ENCODE measurements around the gene LCLAT1.

Gene LCLAT1

GRCh38 chr2:30645745-30646119 lies 198.7 kb downstream of the LCLAT1 start:
- no peak for ATAC-seq (ENCODE audit: insufficient read depth, low read depth)
- H3K9me3 ChIP-seq (ENCODE audit: insufficient read depth, low read length, severe bottlenecking) = no peaks in the 10 kb centered on the region
- TF ChIP-seq EZH2 (IDR thresholded peaks at IDR 0.05; ENCODE audit: borderline replicate concordance, low read depth, low read length, severe bottlenecking) (no peak), CTCF (IDR thresholded peaks at IDR 0.05; ENCODE audit: borderline replicate concordance, extremely low read depth, low read length, poor library complexity, severe bottlenecking) (no peak)

GRCh38 chr2:30647752-30648457 lies 200.9 kb downstream of the LCLAT1 start:
- H3K4me1 ChIP-seq (ENCODE audit: insufficient read depth, low read length) = no peaks in the 10 kb centered on the region
- no peak overlapping the region for H3K27ac ChIP-seq (ENCODE audit: low read length)
- no peak for TF ChIP-seq EZH2 (IDR thresholded peaks at IDR 0.05; ENCODE audit: borderline replicate concordance, low read depth, low read length, severe bottlenecking)
- TF ChIP-seq CTCF (IDR thresholded peaks at IDR 0.05; ENCODE audit: borderline replicate concordance, extremely low read depth, low read length, poor library complexity, severe bottlenecking) = no peak
- no peaks in the 10 kb centered on the region for H3K27me3 ChIP-seq (ENCODE audit: insufficient read depth, low read length, poor library complexity)
- DNase-seq = no peak
- no peaks in the 10 kb centered on the region for H3K79me2 ChIP-seq (ENCODE audit: insufficient read depth, low read length)
- no peak for ATAC-seq (ENCODE audit: insufficient read depth, low read depth)
- H3K36me3 ChIP-seq (ENCODE audit: insufficient read depth, low read length) = no peaks in the 10 kb centered on the region
- H4K20me1 ChIP-seq (ENCODE audit: insufficient read depth, low read length) = no peaks in the 10 kb centered on the region
- no peaks in the 10 kb centered on the region for H3K9me3 ChIP-seq (ENCODE audit: insufficient read depth, low read length, severe bottlenecking)
- no peak overlapping the region for H2AFZ ChIP-seq (ENCODE audit: low read depth, low read length)
- H3K4me2 ChIP-seq (ENCODE audit: insufficient read depth, low read length) = no peak overlapping the region
- H3K4me3 ChIP-seq (ENCODE audit: low read depth in 1 of 2, low read length in 2 of 2) = no peak overlapping the region
- H3K9ac ChIP-seq (ENCODE audit: low read depth, low read length) = no peak overlapping the region

More at GRCh38 chr2:30645745-30646119, 198.7 kb downstream of the LCLAT1 start:
- H4K20me1 ChIP-seq (ENCODE audit: insufficient read depth, low read length) = no peaks in the 10 kb centered on the region
- no peak overlapping the region for H3K27ac ChIP-seq (ENCODE audit: low read length)
- no peaks in the 10 kb centered on the region for H3K4me1 ChIP-seq (ENCODE audit: insufficient read depth, low read length)
- H3K79me2 ChIP-seq (ENCODE audit: insufficient read depth, low read length) = no peaks in the 10 kb centered on the region
- H3K9ac ChIP-seq (ENCODE audit: low read depth, low read length) = no peak overlapping the region
- H3K4me3 ChIP-seq (ENCODE audit: low read depth in 1 of 2, low read length in 2 of 2) = no peak overlapping the region
- no peak overlapping the region for H2AFZ ChIP-seq (ENCODE audit: low read depth, low read length)
- H3K27me3 ChIP-seq (ENCODE audit: insufficient read depth, low read length, poor library complexity) = no peaks in the 10 kb centered on the region
- peaks cover 6% of the 10 kb centered on the region; the same call in 1 of the 2 replicates for H3K36me3 ChIP-seq (ENCODE audit: insufficient read depth, low read length)
- no peak for DNase-seq
- H3K4me2 ChIP-seq (ENCODE audit: insufficient read depth, low read length) = no peak overlapping the region

GRCh38 chr2:30649278-30649677 lies 202.2 kb downstream of the LCLAT1 start:
- Histone ChIP-seq H3K9ac (ENCODE audit: low read depth, low read length) (no peak overlapping the region), H4K20me1 (ENCODE audit: insufficient read depth, low read length) (no peaks in the 10 kb centered on the region), H2AFZ (ENCODE audit: low read depth, low read length) (no peak overlapping the region), H3K9me3 (ENCODE audit: insufficient read depth, low read length, severe bottlenecking) (no peaks in the 10 kb centered on the region), H3K36me3 (ENCODE audit: insufficient read depth, low read length) (no peaks in the 10 kb centered on the region), H3K4me2 (ENCODE audit: insufficient read depth, low read length) (no peak overlapping the region), H3K4me3 (ENCODE audit: low read depth in 1 of 2, low read length in 2 of 2) (no peak overlapping the region), H3K27ac (ENCODE audit: low read length) (no peak overlapping the region), H3K27me3 (ENCODE audit: insufficient read depth, low read length, poor library complexity) (no peaks in the 10 kb centered on the region), H3K4me1 (ENCODE audit: insufficient read depth, low read length) (no peaks in the 10 kb centered on the region), H3K79me2 (ENCODE audit: insufficient read depth, low read length) (no peaks in the 10 kb centered on the region)
- ATAC-seq (ENCODE audit: insufficient read depth, low read depth) (no peak), DNase-seq (no peak)
- TF ChIP-seq CTCF (IDR thresholded peaks at IDR 0.05; ENCODE audit: borderline replicate concordance, extremely low read depth, low read length, poor library complexity, severe bottlenecking) (no peak), EZH2 (IDR thresholded peaks at IDR 0.05; ENCODE audit: borderline replicate concordance, low read depth, low read length, severe bottlenecking) (no peak)

All from DND-41 (cell line).